Stimulated activated effector memory CD8-positive, alpha-beta T cell treated with anti-CD3 and anti-CD28 coated beads, Interleukin-12 subunit alpha, Interleukin-12 subunit beta, amount 100 ng/mL, for 72 hours (primary cell): ENCODE data around the gene RDH13.
A peak's percentile ranks its signal among the peaks of the same experiment; 100 is the strongest.

Source experiments
- ATAC-seq: fragments of 150-1000 bp; cut with Tn5 transposase; 2 replicates; pipeline ENCODE4 v1.10.0; 2021
- DNase-seq, 2 donors: peaks; one replicate each; pipeline ENCODE4 v3.0.0; 2021 to 2022; ENCODE audit warnings: low spot score in 2 of 2
- H3K27ac Mint-ChIP-seq: one replicate; pipeline ENCODE4 v1.8.0; 2022; ENCODE audit warnings: mild to moderate bottlenecking, mixed read lengths
- H3K36me3 Mint-ChIP-seq: one replicate; pipeline ENCODE4 v1.8.0; 2022; ENCODE audit warnings: mild to moderate bottlenecking, mixed read lengths
- H3K4me1 Mint-ChIP-seq: one replicate; pipeline ENCODE4 v1.8.0; 2022; ENCODE audit warnings: mixed read lengths
- H3K4me3 Mint-ChIP-seq: one replicate; pipeline ENCODE4 v1.8.0; 2022; ENCODE audit warnings: mild to moderate bottlenecking, mixed read lengths
- H3K9me3 Mint-ChIP-seq: one replicate; pipeline ENCODE4 v1.8.0; 2022; ENCODE audit warnings: mixed read lengths

Gene RDH13

GRCh38 chr19:55084416-55084815 is 21.5 kb upstream of the RDH13 start:
- H3K36me3 Mint-ChIP-seq = peaks cover 10% of the 10 kb centered on the region
- H3K9me3 Mint-ChIP-seq = no peaks in the 10 kb centered on the region
- peaks cover 50% of the 10 kb centered on the region for H3K4me1 Mint-ChIP-seq
- no peak overlapping the region for H3K4me3 Mint-ChIP-seq
- no peak overlapping the region for H3K27ac Mint-ChIP-seq
- ATAC-seq = no peak
- no peak for DNase-seq

- no peak overlapping the region for H3K27ac Mint-ChIP-seq
- H3K4me3 Mint-ChIP-seq = peak overlapping the region; percentile 79
- peaks cover 43% of the 10 kb centered on the region for H3K4me1 Mint-ChIP-seq
- peaks cover 4% of the 10 kb centered on the region for H3K36me3 Mint-ChIP-seq
- ATAC-seq (no peak), DNase-seq (no peak)
- H3K9me3 Mint-ChIP-seq = no peaks in the 10 kb centered on the region
These were observed 20.3 kb upstream of the RDH13 start for GRCh38 chr19:55083004-55083850.

- Mint-ChIP-seq H3K36me3 (no peaks in the 10 kb centered on the region), H3K4me3 (peak overlapping the region; percentile 79), H3K4me1 (peaks cover 34% of the 10 kb centered on the region), H3K27ac (peak overlapping the region; percentile 78), H3K9me3 (no peaks in the 10 kb centered on the region)
- DNase-seq = peak; percentile 17 to 59
- ATAC-seq = peak; percentile 1
These were observed 19.3 kb upstream of the RDH13 start for GRCh38 chr19:55082020-55082851.

DNA sequence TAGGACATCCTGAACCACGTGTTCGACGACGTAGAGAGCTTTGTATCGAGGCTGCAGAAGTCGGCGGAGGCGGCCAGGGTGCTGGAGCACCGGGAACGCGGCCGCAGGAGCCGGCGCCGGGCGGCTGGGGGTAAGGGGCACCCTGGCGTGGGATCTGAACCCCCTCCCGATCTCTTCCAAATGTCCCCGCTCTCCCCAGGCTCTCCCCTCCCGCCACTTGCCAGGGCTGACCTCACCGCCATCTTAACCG is 18.7 kb upstream of the RDH13 start:
- DNase-seq (no peak), ATAC-seq (no peak)
- H3K27ac Mint-ChIP-seq = peak overlapping the region; percentile 78
- H3K4me1 Mint-ChIP-seq = peaks cover 31% of the 10 kb centered on the region
- no peaks in the 10 kb centered on the region for H3K36me3 Mint-ChIP-seq
- H3K9me3 Mint-ChIP-seq = no peaks in the 10 kb centered on the region
- H3K4me3 Mint-ChIP-seq = peak overlapping the region; percentile 79

GRCh38 chr19:55080968-55081769 is 18.2 kb upstream of the RDH13 start:
- Mint-ChIP-seq H3K4me3 (peak overlapping the region; percentile 79), H3K4me1 (peaks cover 31% of the 10 kb centered on the region), H3K9me3 (no peaks in the 10 kb centered on the region), H3K27ac (peak overlapping the region; percentile 78), H3K36me3 (no peaks in the 10 kb centered on the region)
- DNase-seq = peak; percentile 85 to 96
- peak; percentile 86 for ATAC-seq

- no peaks in the 10 kb centered on the region for H3K9me3 Mint-ChIP-seq
- H3K27ac Mint-ChIP-seq = peak overlapping the region; percentile 78
- peaks cover 31% of the 10 kb centered on the region for H3K4me1 Mint-ChIP-seq
- ATAC-seq = peak; percentile 72
- H3K36me3 Mint-ChIP-seq = no peaks in the 10 kb centered on the region
- peak; percentile 59 to 87 for DNase-seq
- peak overlapping the region; percentile 79 for H3K4me3 Mint-ChIP-seq
These were observed 17.4 kb upstream of the RDH13 start for GRCh38 chr19:55080121-55080967.

DNA sequence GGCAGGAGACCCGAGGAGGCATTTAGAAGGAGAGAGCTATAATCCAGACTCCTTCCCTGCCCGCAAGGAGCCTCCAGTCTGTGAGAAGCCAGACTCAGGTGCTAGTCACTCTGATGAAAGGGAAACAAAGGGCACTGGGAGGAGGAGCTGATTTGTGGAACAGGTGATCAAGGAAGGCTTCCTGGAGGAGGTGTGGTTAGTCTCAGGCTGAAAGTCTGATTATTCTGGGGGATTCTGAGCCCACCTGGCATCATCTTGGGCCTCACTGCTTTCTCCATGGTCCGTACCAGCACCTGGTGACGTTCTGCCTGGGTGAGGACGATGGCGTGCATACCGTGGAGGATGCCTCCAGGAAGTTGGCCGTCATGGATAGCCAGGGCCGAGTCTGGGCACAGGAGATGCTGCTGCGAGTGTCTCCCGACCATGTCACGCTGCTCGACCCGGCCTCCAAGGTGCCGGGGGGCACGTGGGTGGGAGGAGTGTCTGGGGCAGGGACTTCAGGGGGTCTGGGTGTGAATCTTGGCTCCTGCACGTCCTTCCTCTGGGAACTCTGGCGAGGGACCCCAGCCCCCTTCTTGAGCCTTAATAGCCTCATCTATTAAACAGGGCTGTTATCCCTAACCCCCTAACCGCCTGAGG is 16.6 kb upstream of the RDH13 start:
- Mint-ChIP-seq H3K4me3 (peak overlapping the region; percentile 79), H3K27ac (peak overlapping the region; percentile 78), H3K4me1 (peaks cover 31% of the 10 kb centered on the region), H3K9me3 (no peaks in the 10 kb centered on the region), H3K36me3 (no peaks in the 10 kb centered on the region)
- ATAC-seq (no peak), DNase-seq (no peak)

DNA sequence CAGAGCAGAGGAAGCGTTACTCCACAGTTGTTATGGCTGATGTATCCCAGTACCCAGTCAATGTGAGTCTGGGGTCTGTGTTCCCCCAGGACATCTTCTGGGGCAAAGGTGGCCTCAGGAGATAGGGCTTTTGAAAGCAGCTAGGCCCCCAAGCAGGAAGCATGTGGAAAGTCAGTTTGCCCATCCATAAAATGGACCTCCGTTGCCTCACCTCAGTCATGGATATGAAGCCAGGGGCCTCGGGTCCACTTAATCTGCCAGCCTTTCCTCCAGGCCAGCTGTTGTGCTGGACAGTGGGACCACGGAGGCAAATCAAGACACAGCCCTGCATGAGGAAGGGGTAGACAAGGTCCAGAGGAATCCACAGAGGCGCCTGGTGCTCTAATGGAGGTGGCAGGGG is 16.0 kb upstream of the RDH13 start:
- no peaks in the 10 kb centered on the region for H3K36me3 Mint-ChIP-seq
- no peak for ATAC-seq
- DNase-seq = no peak
- peaks cover 31% of the 10 kb centered on the region for H3K4me1 Mint-ChIP-seq
- H3K4me3 Mint-ChIP-seq = peak overlapping the region; percentile 79
- H3K9me3 Mint-ChIP-seq = no peaks in the 10 kb centered on the region
- no peak overlapping the region for H3K27ac Mint-ChIP-seq

DNA sequence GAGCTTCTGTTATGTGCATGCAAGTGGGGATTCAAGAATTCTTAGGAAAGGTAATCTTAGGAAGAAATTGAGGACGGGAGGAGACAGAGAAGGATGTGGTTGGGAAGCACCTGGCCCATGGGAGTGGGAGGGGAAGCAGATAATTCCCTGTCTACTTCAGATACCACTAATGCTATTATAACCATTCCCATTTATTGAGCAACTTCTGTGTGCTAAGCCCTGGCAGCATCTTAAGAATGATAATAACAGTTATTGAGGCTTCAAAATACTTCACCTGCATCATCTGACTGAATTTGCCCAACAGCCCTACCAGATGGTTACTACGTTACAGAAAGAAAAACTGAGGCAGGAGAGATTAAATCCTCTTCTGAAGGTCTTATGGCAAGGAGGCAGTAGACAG is 14.2 kb upstream of the RDH13 start:
- H3K27ac Mint-ChIP-seq = no peak overlapping the region
- no peak for ATAC-seq
- DNase-seq = no peak

DNA sequence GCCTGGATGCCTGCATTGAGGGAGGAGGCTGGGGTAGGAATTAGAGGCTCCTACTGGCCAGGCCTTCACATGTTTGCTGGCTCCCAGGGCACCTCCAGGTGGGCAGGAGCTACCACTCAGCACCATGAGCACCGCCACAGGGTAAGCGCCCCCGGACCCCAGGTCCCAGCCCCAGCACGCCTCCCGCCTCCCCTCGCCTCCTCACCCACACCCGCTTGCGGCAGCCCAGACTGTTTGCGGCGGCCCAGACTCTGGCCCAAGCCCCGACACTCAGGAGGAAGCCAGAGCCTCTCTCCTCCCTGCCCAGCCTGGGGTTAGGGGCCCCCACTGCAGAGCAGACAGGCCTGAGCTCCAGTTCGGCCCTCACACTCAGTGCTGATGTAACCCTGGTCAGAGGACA is 13.4 kb upstream of the RDH13 start:
- DNase-seq (no peak), ATAC-seq (no peak)
- Mint-ChIP-seq H3K4me1 (peaks cover 20% of the 10 kb centered on the region), H3K36me3 (no peaks in the 10 kb centered on the region), H3K4me3 (no peak overlapping the region), H3K9me3 (no peaks in the 10 kb centered on the region), H3K27ac (no peak overlapping the region)

More for the DNA sequence above, 14.2 kb upstream of the RDH13 start:
- Mint-ChIP-seq H3K9me3 (no peaks in the 10 kb centered on the region), H3K4me1 (peaks cover 21% of the 10 kb centered on the region), H3K36me3 (no peaks in the 10 kb centered on the region), H3K4me3 (no peak overlapping the region)

DNA sequence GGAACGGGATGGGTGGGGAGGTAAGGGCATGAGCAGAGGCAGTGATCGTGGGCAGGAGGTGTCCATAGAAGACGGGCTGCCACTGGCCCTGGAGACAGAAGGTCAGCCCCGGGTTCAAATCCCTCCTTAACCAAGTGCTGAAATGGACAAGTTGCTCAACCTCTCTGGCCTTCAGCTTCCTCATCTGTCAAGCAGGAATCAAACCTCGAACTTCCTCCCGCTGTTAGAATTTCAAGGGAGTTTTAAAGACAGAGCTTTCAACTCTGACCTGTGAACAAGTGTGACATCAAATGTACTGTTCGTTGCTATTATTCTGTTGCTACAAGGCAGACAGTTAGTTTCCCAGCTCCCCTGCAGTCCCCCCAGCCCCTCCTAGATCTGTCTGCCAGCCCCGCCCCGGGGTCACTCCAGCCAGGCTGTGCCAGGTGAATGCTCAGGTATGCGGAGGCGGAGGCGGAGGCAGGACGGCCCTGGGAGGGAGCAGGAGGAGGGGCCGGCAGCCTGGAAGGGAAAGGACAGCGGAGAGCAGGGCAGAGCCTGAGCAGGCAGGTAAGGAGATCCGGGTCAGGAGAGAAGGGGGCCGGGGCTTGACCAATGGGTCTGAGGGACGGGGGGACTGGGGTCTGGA is 12.5 kb upstream of the RDH13 start, which contains the start of gene EPS8L1:
Gene EPS8L1, plus strand, starts transcription at position 499 of the 628 bp plus-strand sequence. CDS start 576 bp downstream, outside the sequence.
- Mint-ChIP-seq H3K4me3 (no peak within 1 kb of the TSS), H3K27ac (no peak within 1 kb of the TSS), H3K4me1 (peaks cover 15% of the 10 kb centered on the region), H3K9me3 (no peaks in the 10 kb centered on the region), H3K36me3 (no peaks in the 10 kb centered on the region)
- no peak for ATAC-seq
- DNase-seq = no peak

DNA sequence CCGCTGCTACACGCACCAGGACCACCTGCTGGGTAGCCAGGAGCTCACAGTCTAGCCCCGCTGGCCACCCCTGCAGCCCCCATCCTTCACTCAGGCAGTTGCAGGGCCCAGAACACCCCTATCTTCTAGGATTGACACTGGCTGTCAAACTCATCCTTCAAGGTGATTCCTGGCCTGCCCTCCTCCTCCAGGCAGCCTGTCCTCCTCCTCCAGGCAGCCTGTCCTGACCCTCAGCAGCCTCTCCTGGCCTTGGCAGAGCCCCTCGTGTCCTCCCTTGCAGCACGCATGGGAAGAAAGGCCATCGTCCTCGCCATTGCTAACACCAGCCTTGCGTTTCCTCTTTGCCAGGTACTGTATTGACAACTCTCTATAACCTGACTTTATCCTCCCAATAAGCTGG is 9.0 kb upstream of the RDH13 start:
- no peak for ATAC-seq
- Mint-ChIP-seq H3K9me3 (no peaks in the 10 kb centered on the region), H3K36me3 (no peaks in the 10 kb centered on the region), H3K27ac (no peak overlapping the region), H3K4me1 (peaks cover 10% of the 10 kb centered on the region), H3K4me3 (no peak overlapping the region)
- DNase-seq = no peak

GRCh38 chr19:55071129-55071502 is 8.2 kb upstream of the RDH13 start:
- DNase-seq = no peak
- ATAC-seq = no peak

More at GRCh38 chr19:55071129-55071502, 8.2 kb upstream of the RDH13 start:
- H3K9me3 Mint-ChIP-seq = no peaks in the 10 kb centered on the region
- no peak overlapping the region for H3K4me3 Mint-ChIP-seq
- H3K27ac Mint-ChIP-seq = no peak overlapping the region
- H3K36me3 Mint-ChIP-seq = no peaks in the 10 kb centered on the region
- H3K4me1 Mint-ChIP-seq = peaks cover 10% of the 10 kb centered on the region
